ENCODE data around the gene APC2.

Gene APC2

GRCh38 chr19:1522838-1523237 is 72.9 kb downstream of the APC2 start:
- no peak for TF ChIP-seq CTCF (IDR thresholded peaks at IDR 0.05; ENCODE audit: borderline replicate concordance, control extremely low read depth, extremely low read depth, insufficient read depth, missing control alignments)
- no peak for DNase-seq (ENCODE audit: low spot score)
- in situ Hi-C loops (cut with MboI; ENCODE audit: low sequenced_read_pairs, unreplicated experiment): no loop called here

Data from GM13976 (cell line).